Measurements from ENCODE around the gene CEMIP2. TPM values are rescaled to one million over a fixed set of nuclear protein-coding genes. Genes with fewer than 3 reads are reported as not detected.

CEMIP2 gene
- total RNA-seq, 4 donors from 2014 or later = 7.4 to 50.7 (median 30.5) TPM

- H3K4me1 ChIP-seq = no peaks in the 10 kb centered on the region
- H3K27me3 ChIP-seq = no peaks in the 10 kb centered on the region
- no peak for DNase-seq
- TF ChIP-seq CTCF (IDR thresholded peaks at IDR 0.05) = no peak
- TF ChIP-seq POLR2A (IDR thresholded peaks at IDR 0.05) = no peak
- H3K27ac ChIP-seq = no peak overlapping the region
- no peak overlapping the region for H3K4me3 ChIP-seq
- intact Hi-C loops (cut with DNase I; ENCODE audit: low total_unique reads) = no loop called here
- H3K9me3 ChIP-seq = no peaks in the 10 kb centered on the region
- no peaks in the 10 kb centered on the region for H3K36me3 ChIP-seq
These were observed 16.0 kb downstream of the CEMIP2 start for GRCh38 chr9:71752352-71752751.

DNA sequence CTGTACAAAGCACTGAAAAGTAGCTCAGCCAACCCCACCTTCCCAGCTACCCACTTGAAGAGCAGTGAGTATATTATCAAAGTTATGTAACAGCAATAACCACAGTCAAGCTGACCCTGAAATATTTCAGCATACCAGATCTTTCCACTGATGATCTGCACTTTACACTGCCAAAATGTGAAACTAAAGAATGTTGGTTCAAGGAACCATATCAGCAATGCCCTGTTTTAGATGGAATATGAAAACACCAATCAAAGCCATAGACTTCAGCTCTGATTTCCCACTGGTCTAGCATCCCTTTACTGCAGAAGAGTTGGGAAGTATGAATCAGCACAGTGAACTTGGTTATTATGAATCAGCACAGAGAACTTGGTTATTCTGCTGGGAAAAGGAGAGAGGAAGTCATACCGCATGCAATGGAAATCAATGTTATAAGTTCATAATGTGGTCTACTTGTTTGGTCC lies 20.0 kb downstream of the CEMIP2 start:
- DNase-seq = no peak
- Histone ChIP-seq H3K9me3 (no peaks in the 10 kb centered on the region), H3K27ac (no peak overlapping the region), H3K36me3 (no peaks in the 10 kb centered on the region), H3K4me1 (no peaks in the 10 kb centered on the region), H3K4me3 (no peak overlapping the region), H3K27me3 (no peaks in the 10 kb centered on the region)
- TF ChIP-seq CTCF (IDR thresholded peaks at IDR 0.05) = no peak
- TF ChIP-seq POLR2A (IDR thresholded peaks at IDR 0.05) = no peak
- intact Hi-C loops (cut with DNase I; ENCODE audit: low total_unique reads) = no loop called here

DNA sequence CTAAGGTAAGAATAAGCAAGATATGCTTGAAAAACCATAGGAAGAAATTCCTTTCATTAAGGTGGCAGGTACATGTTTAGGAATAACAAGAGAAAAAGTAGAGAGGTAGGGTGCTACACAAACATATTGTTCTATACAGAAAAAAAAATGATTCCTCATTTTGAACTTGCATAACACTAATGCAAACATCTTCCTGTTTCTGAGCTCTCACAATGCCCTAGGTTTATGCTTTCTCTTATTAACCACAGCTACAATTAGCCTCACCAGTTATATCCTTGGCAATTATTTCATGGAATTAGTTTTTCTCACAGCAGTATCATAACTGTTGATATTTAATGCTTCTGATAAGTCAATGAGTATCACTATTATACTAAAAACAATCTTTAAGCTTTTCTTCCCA lies 20.7 kb downstream of the CEMIP2 start:
- no peak overlapping the region for H3K4me3 ChIP-seq
- H3K4me1 ChIP-seq = no peaks in the 10 kb centered on the region
- intact Hi-C loops (cut with DNase I; ENCODE audit: low total_unique reads) = no loop called here
- no peak for DNase-seq
- H3K27ac ChIP-seq = no peak overlapping the region
- TF ChIP-seq CTCF (IDR thresholded peaks at IDR 0.05) (no peak), POLR2A (IDR thresholded peaks at IDR 0.05) (no peak)
- H3K27me3 ChIP-seq = no peaks in the 10 kb centered on the region
- no peaks in the 10 kb centered on the region for H3K9me3 ChIP-seq
- H3K36me3 ChIP-seq = no peaks in the 10 kb centered on the region

DNA sequence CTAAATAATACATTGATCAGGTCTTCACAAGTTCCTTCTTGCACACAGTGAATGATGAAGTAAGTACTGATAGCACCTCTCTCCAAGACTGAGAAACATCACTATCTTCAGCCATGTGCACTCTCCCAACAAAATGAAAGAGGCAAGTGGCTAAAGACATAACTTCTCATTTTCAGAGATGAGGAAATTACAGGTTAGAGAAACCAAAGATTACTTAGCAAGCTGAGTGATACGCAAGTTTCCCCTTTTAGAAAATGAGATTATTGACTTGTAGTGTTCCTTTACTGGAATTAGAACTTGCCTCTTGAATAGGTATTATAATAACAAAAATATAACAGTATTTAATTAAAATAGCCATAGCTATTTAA lies 21.6 kb downstream of the CEMIP2 start:
- Histone ChIP-seq H3K36me3 (no peaks in the 10 kb centered on the region), H3K27me3 (no peaks in the 10 kb centered on the region), H3K4me3 (no peak overlapping the region), H3K9me3 (no peaks in the 10 kb centered on the region), H3K4me1 (no peaks in the 10 kb centered on the region), H3K27ac (no peak overlapping the region)
- TF ChIP-seq CTCF (IDR thresholded peaks at IDR 0.05) (no peak), POLR2A (IDR thresholded peaks at IDR 0.05) (no peak)
- DNase-seq = no peak
- intact Hi-C loops (cut with DNase I; ENCODE audit: low total_unique reads) = no loop called here

DNA sequence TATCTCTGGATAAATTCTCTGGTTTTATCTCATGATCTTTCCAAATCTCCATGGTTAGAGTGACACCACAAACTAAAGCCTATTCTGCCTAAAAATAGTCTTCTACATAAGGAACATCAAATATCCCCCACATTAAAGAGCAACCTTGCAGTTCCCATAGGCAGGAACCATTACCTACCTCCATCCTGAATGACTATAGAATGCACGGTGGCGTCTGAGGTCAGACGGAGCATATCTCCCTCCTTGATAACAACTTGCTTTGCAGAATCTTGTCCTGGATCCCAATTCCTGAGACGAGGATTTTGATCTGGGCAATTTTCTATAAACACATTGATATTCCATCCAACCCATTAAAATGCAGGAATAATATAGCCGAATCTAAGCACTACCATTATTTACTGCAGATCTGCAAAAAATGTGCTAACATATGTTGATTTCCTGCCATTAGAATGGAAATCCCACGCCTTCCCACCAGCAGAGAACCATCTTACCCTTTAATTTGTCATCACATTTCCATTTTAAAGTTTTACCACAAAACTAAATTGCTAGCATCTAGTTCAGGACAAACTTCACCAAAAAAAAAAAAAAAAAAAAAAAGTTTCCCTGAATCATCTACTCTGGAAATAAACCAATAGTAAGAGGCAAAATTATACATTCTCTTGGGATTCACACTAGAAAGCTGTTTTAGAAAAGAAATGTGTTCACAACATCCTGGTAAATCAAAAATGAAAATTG lies 22.1 kb downstream of the CEMIP2 start:
- no peaks in the 10 kb centered on the region for H3K9me3 ChIP-seq
- H3K4me1 ChIP-seq = no peaks in the 10 kb centered on the region
- H3K27ac ChIP-seq = no peak overlapping the region
- no peaks in the 10 kb centered on the region for H3K36me3 ChIP-seq
- intact Hi-C loops (cut with DNase I; ENCODE audit: low total_unique reads) = no loop called here
- DNase-seq = no peak
- no peak overlapping the region for H3K4me3 ChIP-seq
- no peak for TF ChIP-seq CTCF (IDR thresholded peaks at IDR 0.05)
- no peak for TF ChIP-seq POLR2A (IDR thresholded peaks at IDR 0.05)
- H3K27me3 ChIP-seq = no peaks in the 10 kb centered on the region

Measured in uterus (tissue), 4 donors.